GM12801 (cell line): ENCODE data around the gene SELENBP1.

Experiments used
- CTCF ChIP-seq: IDR thresholded peaks from one replicate; pipeline ENCODE4 v1.5.1; 2011; ENCODE audit warnings: control low read depth; ENCODE audit not compliant: insufficient read length; ENCODE audit errors: extremely low read depth

Gene SELENBP1

GRCh38 chr1:151372058-151372934 lies at the start of gene SELENBP1:
Gene SELENBP1 (minus strand): TSS chr1:151372705. CDS start chr1:151372641, 64 bp downstream.
- no peak for TF ChIP-seq CTCF

GRCh38 chr1:151419819-151420218 lies 47.3 kb upstream of the SELENBP1 start:
- TF ChIP-seq CTCF, result no peak

- TF ChIP-seq CTCF, result no peak
Measured at GRCh38 chr1:151418081-151418480, 45.6 kb upstream of the SELENBP1 start.

- TF ChIP-seq CTCF, result no peak
Measured at GRCh38 chr1:151416231-151416630, 43.7 kb upstream of the SELENBP1 start.

GRCh38 chr1:151411884-151412283 lies 39.4 kb upstream of the SELENBP1 start:
- TF ChIP-seq CTCF, result no peak

GRCh38 chr1:151408891-151409290 lies 36.4 kb upstream of the SELENBP1 start:
- no peak for TF ChIP-seq CTCF

GRCh38 chr1:151407304-151407703 lies 34.8 kb upstream of the SELENBP1 start:
- TF ChIP-seq CTCF, result no peak
